HEK293T (cell line): ENCODE data around the gene IMMT.

Experiments used
- BHLHE40 ChIP-seq: fragments of 450-650 bp; IDR thresholded peaks from 2 replicates; pipeline ENCODE4 v1.6.1; 2016; ENCODE audit warnings: mild to moderate bottlenecking, moderate library complexity, borderline replicate concordance
- CTBP1 ChIP-seq: fragments of 450-650 bp; IDR thresholded peaks from 2 replicates; pipeline ENCODE4 v1.6.1; 2016; ENCODE audit warnings: borderline replicate concordance
- FOXA1 ChIP-seq: fragments of 450-650 bp; IDR thresholded peaks from 2 replicates; pipeline ENCODE4 v1.6.1; 2016; ENCODE audit warnings: mild to moderate bottlenecking
- FOXK2 ChIP-seq: fragments of 450-650 bp; IDR thresholded peaks from 2 replicates; pipeline ENCODE4 v1.6.1; 2016; ENCODE audit warnings: mild to moderate bottlenecking
- FOXM1 ChIP-seq: fragments of 450-650 bp; IDR thresholded peaks from 2 replicates; pipeline ENCODE4 v1.6.1; 2017; ENCODE audit warnings: mild to moderate bottlenecking, borderline replicate concordance
- HDGF ChIP-seq: fragments of 450-650 bp; IDR thresholded peaks from 2 replicates; pipeline ENCODE4 v1.6.1; 2017; ENCODE audit warnings: antibody characterized with exemption, borderline replicate concordance
- L3MBTL2 ChIP-seq: fragments of 450-650 bp; conservative IDR thresholded peaks from 2 replicates; pipeline ENCODE4 v1.6.1; 2016; ENCODE audit warnings: mild to moderate bottlenecking
- LEF1 ChIP-seq: fragments of 450-650 bp; IDR thresholded peaks from 2 replicates; pipeline ENCODE4 v1.6.1; 2017; ENCODE audit warnings: mild to moderate bottlenecking, borderline replicate concordance
- NFRKB ChIP-seq: fragments of 450-650 bp; IDR thresholded peaks from 2 replicates; pipeline ENCODE4 v1.6.1; 2016; ENCODE audit warnings: mild to moderate bottlenecking, moderate library complexity
- PKNOX1 ChIP-seq: fragments of 450-650 bp; IDR thresholded peaks from 2 replicates; pipeline ENCODE4 v1.6.1; 2016
- SP1 ChIP-seq: fragments of 450-650 bp; IDR thresholded peaks from 2 replicates; pipeline ENCODE4 v1.6.1; 2017
- TARDBP ChIP-seq: fragments of 450-650 bp; IDR thresholded peaks from 2 replicates; pipeline ENCODE4 v1.6.1; 2016
- ZNF384 ChIP-seq: fragments of 450-650 bp; IDR thresholded peaks from 2 replicates; pipeline ENCODE4 v1.6.1; 2016

GRCh38 chr2:86225581-86225980, 30.3 kb upstream of the IMMT start:
- TF ChIP-seq NFRKB (no peak), CTBP1 (no peak), FOXM1 (no peak), L3MBTL2 (no peak), FOXK2 (no peak), HDGF (no peak), BHLHE40 (no peak), SP1 (no peak), LEF1 (no peak), FOXA1 (no peak), TARDBP (no peak), PKNOX1 (no peak), ZNF384 (no peak)
